GM19240 (cell line): ENCODE results near the gene C4A.
"Not testable (repeated sequence)": the region's sequence is repeated elsewhere in the genome, so short reads cannot be mapped to it uniquely, and the experiment has no call there.

Experiments used
- DNase-seq: peaks from one replicate; pipeline ENCODE4 v3.0.0; 2011; ENCODE audit warnings: low spot score; ENCODE audit not compliant: insufficient read length

C4A gene

DNA sequence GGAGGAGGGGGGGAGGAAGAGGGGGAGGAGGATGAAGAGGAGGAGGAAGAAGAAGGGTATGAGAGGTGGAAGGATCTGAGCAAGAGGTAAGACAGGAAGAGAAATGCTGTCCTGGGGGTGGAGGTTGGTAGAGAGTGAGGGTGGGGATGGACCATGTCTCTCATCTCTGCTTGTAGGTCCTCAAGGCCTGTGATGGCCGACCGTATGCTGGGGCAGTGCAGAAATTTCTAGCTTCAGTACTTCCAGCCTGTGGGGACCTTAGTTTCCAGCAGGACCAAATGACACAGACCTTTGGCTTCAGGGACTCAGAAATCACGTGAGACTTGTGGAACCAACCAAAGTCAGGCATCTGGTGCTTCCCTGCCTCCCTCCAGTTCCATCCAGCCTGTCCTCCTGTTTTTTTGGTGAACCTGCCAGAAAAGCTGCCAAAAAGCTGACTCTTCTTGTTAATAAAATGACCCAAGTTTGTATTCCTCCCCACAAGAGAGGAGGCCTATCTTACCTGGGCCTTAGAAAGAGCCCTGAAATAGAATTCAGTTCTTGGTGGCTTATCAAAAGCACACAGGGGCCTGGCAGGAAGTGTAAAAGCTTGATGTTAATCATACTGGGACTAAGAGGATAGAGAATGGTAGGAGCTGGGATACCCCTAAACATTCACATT lies 2.5 kb upstream of the C4A start:
- DNase-seq, result no peak

- DNase-seq, result not testable (repeated sequence)
Measured at GRCh38 chr6:31980195-31980876, 1.5 kb upstream of the C4A start.

DNA sequence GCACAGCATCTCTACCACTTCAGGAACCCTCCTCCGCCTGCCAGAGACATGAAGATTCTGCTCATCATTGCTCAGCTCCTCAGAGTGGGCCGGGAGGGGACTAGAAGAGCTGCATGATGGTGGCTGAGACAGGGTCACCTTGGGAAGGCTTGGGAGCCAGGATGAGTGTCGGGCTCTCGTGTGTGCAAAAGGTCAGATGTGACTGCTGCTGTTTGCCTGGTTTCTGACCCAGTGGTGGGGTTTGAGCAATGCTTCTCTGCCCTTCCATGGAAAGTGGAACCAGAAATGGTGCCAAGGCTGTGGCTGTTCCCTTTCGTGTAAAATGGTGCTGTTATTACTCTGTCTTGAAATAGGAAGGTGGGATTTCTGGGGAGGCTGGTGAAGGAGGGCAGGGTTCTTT lies 859 bp upstream of the C4A start:
- DNase-seq, result not testable (repeated sequence)

DNA sequence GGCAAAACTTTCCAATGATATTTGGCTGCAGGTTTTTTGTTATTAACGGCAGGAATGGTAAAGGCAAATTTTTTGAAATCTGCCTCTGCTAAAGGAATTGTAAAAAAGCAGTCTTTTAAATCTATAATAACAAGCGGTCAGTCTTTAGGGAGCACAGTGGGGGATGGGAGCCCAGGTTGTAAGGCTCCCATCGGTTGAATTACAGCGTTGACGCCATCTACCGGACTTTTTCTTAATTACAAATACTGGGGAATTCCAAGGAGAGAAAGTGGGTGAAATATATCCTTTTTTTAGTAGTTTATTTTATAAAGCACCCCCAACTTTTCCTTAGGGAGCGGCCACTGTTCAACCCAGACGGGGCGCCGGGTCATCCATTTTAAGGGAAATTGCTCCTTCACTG lies 7.5 kb downstream of the C4A start:
- DNase-seq, result not testable (repeated sequence)

- DNase-seq, result not testable (repeated sequence)
Measured at GRCh38 chr6:31994421-31994820, 12.6 kb downstream of the C4A start.

DNA sequence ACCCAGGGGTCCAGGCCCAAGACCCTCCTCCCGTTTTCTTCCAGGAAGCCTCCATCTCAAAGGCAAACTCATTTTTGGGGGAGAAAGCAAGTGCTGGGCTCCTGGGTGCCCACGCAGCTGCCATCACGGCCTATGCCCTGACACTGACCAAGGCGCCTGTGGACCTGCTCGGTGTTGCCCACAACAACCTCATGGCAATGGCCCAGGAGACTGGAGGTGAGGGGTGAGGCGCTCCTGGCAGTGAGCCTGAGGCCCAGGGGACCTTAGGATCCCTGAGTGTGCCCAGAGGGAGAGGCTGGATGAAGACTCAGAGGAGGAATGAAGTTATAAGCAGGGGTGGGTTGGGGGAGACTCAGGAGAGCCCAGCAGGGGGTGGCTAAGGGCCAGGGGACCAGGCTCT lies 14.5 kb downstream of the C4A start:
- not testable (repeated sequence) for DNase-seq

GRCh38 chr6:32002546-32003268 lies 20.9 kb downstream of the C4A start:
- DNase-seq, result not testable (repeated sequence)

DNA sequence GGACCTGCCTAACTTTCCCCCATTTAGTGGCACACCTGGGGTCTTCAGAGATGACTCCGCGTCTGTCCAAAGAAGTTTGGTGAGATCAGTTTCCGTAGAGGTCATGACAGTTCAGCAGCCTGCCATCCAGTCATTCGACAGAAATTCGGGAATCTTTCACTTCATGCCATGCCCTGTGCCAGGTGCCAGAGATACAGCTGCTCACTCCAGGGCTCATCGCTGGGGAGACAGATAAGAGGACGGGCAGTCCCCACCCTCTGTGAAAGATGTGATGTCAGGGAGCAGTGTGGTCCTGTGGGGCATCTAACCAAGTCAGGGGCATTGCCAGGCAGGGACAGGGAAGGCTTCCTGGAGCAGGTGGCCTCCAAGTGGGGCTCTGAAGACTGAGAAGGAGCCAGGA lies 21.4 kb downstream of the C4A start:
- DNase-seq, result not testable (repeated sequence)

GRCh38 chr6:32004393-32004792 lies 22.5 kb downstream of the C4A start:
- not testable (repeated sequence) for DNase-seq

DNA sequence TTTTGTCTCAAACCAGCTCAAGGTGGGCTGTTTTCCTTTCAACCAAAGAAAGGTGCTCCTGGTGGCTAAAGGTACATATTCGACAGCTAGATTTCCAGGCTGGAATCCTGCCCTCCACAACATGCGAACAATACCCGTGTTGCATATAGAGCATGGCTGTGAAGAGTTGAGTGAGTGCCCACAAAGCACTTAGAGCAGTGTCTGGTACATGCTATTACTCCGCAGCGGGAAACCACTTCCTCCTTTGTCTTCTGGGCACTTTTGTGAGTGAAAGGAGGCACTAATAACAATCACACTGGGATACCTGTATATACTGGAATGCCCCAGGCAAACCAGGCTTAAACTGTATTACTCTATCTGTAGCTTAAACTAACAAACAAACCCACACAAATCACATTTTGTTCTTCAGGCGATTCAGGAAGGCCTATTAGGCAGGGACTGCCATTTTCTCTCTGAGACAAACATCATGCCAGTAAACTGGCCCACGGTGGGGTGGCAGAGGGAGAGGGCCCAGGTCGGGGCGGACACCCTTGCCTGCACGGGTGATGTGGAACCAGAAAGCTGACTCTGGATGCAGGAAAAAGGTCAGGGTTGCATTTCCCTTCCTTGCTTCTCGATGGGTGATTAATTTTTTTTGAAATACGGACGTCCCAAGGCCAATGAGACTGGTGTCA lies 23.1 kb downstream of the C4A start:
- DNase-seq, result not testable (repeated sequence)

- DNase-seq, result not testable (repeated sequence)
Measured at GRCh38 chr6:32005538-32005880, 23.7 kb downstream of the C4A start.

DNA sequence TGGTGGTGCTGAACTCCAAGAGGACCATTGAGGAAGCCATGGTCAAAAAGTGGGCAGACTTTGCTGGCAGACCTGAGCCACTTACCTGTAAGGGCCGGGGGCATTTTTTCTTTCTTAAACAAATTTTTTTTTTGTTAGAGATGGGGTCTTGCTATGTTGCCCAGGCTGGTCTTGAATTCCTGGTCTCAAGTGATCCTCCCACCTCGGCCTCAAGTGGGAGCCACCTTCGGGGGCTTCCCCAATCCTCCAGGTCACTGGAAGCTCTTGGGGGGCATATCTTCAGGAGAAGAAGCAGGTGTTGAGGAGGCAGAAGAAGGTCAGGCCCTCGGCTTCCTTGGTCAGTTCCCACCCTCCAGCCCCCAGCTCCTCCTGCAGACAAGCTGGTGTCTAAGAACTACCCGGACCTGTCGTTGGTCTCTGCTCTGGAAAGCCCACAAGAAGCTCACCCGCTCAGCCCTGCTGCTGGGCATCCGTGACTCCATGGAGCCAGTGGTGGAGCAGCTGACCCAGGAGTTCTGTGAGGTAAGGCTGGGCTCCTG lies 24.2 kb downstream of the C4A start:
- DNase-seq, result not testable (repeated sequence)

DNA sequence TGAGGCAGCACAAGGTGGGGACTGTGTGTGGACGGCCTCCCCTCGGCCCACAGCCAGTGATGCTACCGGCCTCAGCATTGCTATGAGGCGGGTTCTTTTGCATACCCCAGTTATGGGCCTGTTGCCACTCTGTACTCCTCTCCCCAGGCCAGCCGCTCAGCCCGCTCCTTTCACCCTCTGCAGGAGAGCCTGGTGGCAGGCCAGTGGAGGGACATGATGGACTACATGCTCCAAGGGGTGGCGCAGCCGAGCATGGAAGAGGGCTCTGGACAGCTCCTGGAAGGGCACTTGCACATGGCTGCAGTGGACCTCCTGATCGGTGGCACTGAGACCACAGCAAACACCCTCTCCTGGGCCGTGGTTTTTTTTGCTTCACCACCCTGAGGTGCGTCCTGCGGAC lies 25.2 kb downstream of the C4A start:
- not testable (repeated sequence) for DNase-seq

- DNase-seq, result not testable (repeated sequence)
Measured at GRCh38 chr6:32008037-32008436, 26.2 kb downstream of the C4A start.

DNA sequence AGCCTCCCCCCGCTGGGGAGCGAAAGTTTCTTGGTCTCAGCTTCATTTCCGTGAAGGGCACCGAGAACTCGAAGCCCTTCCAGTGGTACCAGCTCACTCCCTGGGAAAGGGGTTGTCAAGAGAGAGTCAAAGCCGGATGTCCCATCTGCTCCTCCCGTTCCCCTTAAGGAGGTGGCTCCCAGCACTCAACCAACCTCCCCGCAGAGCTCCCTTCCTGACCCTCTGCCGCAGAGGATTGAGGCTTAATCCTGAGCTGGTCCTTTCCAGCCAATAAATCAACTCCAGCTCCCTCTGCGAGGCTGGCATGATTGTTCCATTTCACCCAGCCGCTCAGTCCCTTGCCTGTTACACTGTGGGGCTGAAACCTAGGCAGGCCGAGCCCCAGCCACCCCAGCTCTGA lies 26.8 kb downstream of the C4A start:
- not testable (repeated sequence) for DNase-seq

GRCh38 chr6:32009537-32009936 lies 27.7 kb downstream of the C4A start:
- not testable (repeated sequence) for DNase-seq

DNA sequence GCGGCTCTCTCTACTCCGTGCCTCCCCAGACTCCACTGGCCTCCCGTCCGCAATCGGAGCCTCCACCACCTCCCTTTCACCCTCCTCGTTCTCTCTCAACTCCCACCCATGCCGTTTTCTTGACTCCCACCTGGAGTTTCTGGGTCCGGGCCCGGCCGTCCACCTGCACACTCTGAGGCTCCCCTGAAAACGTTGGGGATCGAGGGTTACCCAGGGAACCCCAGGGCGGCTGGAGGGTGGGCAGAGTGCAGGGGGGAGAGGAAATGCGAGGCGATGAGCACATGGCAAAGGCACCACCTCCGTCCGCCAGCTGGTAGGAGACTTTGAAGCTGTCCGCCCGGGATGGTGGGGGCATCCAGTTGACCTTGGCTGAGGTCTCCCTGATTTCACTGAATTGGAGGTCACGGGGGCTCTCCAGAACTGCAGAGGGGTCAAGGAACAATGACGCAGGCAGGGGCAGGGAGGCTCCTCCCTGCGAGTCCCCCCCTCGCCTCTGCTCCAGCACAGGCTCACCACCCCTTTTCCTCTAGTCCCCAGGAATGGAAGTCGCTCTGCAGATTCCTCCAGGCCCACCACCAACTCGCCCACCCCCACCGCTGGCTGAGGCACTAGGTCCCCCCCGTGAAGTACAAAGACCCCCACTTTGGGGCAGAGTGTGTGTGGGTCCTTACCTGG lies 29.1 kb downstream of the C4A start:
- DNase-seq, result not testable (repeated sequence)

DNA sequence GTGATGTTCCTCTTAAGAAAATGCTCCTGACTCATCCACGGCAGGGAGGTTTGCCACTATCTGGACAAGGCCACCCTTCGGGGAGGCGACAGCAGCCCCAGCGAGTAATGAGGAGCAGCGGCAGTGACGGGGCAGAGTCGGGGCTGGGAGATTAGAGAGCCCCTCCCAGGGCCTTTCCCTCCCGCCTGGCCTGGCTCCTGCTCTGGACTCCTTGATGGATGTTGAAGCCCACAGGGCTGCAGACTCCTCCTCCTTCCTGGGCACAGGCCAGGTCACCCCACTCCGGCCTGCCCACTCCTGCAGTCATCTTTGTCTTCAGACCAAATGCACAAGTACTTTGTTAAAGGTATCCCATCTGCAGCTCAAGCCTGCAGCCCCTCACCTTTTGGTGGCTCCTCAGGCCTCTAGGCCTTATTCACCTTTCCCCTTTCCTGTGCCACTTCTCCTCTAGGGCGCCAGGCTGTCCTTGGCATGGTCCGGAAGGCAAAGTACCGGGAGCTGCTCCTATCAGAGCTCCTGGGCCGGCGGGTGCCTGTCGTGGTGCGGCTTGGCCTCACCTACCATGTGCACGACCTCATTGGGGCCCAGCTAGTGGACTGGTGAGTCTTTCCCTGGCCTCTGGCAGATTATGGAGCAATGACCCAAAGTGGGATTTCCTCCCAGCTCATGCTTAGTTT lies 31.2 kb downstream of the C4A start:
- DNase-seq, result not testable (repeated sequence)

GRCh38 chr6:32013738-32014137 lies 31.9 kb downstream of the C4A start:
- not testable (repeated sequence) for DNase-seq

GRCh38 chr6:32014547-32014946 lies 32.7 kb downstream of the C4A start, which contains the start of gene C4B:
TSS of gene C4B (plus strand) at chr6:32014795. CDS start at chr6:32014846, 51 bp downstream.
- DNase-seq, result not testable (repeated sequence)
